MCF 10A (cell line): ENCODE results near the gene COL27A1. TPM values are rescaled to one million over a fixed set of nuclear protein-coding genes. Genes with fewer than 3 reads are reported as not detected.

Source experiments
- BruUV-seq: library from RNA; stranded (reverse); fragments of 400-500 nt; replicated peaks from 2 replicates; lab custom pipeline; 2021; lab: Mats Ljungman, UMichigan
- CTCF ChIA-PET: fragments of 300-600 bp; sonication (Branson Sonifier 250); formaldehyde crosslinking; extraction: SDS; loops from one replicate; lab custom pipeline; 2021; ENCODE audit warnings: antibody characterized with exemption, inconsistent platforms; lab: Yijun Ruan, JAX
- POLR2A ChIA-PET: fragments of 300-600, 350-650 bp; sonication (Branson Sonifier 250); formaldehyde crosslinking; extraction: SDS; loops from one replicate; lab custom pipeline; 2020; ENCODE audit warnings: antibody characterized with exemption, inconsistent platforms; lab: Yijun Ruan, JAX
- DNase-seq: peaks from one replicate; pipeline ENCODE4 v3.0.0-alpha.2; 2018; ENCODE audit not compliant: unreplicated experiment
- H3K27ac Mint-ChIP-seq: one replicate; pipeline ENCODE4 v1.8.0; 2022; ENCODE audit warnings: mild to moderate bottlenecking, low read depth, mixed read lengths; ENCODE audit not compliant: unreplicated experiment
- H3K27me3 Mint-ChIP-seq: one replicate; pipeline ENCODE4 v1.8.0; 2022; ENCODE audit warnings: mixed read lengths; ENCODE audit not compliant: insufficient read depth, unreplicated experiment
- H3K36me3 Mint-ChIP-seq: one replicate; pipeline ENCODE4 v1.8.0; 2022; ENCODE audit warnings: mild to moderate bottlenecking, moderate library complexity, mixed read lengths; ENCODE audit not compliant: insufficient read depth, unreplicated experiment
- H3K4me1 Mint-ChIP-seq: one replicate; pipeline ENCODE4 v1.8.0; 2022; ENCODE audit warnings: mixed read lengths; ENCODE audit not compliant: insufficient read depth, unreplicated experiment
- H3K4me3 Mint-ChIP-seq: one replicate; pipeline ENCODE4 v1.8.0; 2022; ENCODE audit warnings: mild to moderate bottlenecking, moderate library complexity, mixed read lengths; ENCODE audit not compliant: unreplicated experiment
- H3K9me3 Mint-ChIP-seq: one replicate; pipeline ENCODE4 v1.8.0; 2022; ENCODE audit warnings: mixed read lengths; ENCODE audit not compliant: unreplicated experiment
- CTCF ChIP-seq: fragments of 200-600 bp; IDR thresholded peaks from one replicate; pipeline ENCODE4 v1.8.0; 2022; ENCODE audit warnings: antibody characterized with exemption, mild to moderate bottlenecking; ENCODE audit not compliant: unreplicated experiment
- intact Hi-C: fragments of 100-400 bp; cut with micrococcal nuclease; formaldehyde crosslinking; loops from 2 replicates; pipeline ENCODE4 v1.14.1; 2022
- total RNA-seq: library from RNA; stranded (reverse); gene quantifications from 2 replicates; pipeline ENCODE4 v1.2.3, GENCODE V29; 2022

COL27A1 gene
- total RNA-seq, 1 experiment from 2014 or later, result 2.9 TPM

GRCh38 chr9:114214181-114214580 is 58.8 kb downstream of the COL27A1 start:
- ChIA-PET CTCF (interaction anchor here (0.7 to 1.4 kb wide), 4 partner anchors 10 to 60 kb away, joined by 3 to 4 read pairs (median 4); no protein-coding TSS in a partner anchor), POLR2A (interaction anchor here (0.6 kb wide), 1 partner anchor 21 kb away, joined by 3 read pairs; no protein-coding TSS in a partner anchor)
- no peak for DNase-seq
- intact Hi-C loops, result no loop called here
- H3K4me1 Mint-ChIP-seq, result no peaks in the 10 kb centered on the region
- no peak for TF ChIP-seq CTCF
- H3K27ac Mint-ChIP-seq, result no peak overlapping the region
- no peaks in the 10 kb centered on the region for H3K9me3 Mint-ChIP-seq
- no peaks in the 10 kb centered on the region for H3K36me3 Mint-ChIP-seq
- no peaks in the 10 kb centered on the region for H3K27me3 Mint-ChIP-seq
- H3K4me3 Mint-ChIP-seq, result no peak overlapping the region
- no TSS peak for BruUV-seq

GRCh38 chr9:114214686-114215414 is 59.5 kb downstream of the COL27A1 start:
- POLR2A ChIA-PET, result interaction anchor here (0.6 kb wide), 1 partner anchor 21 kb away, joined by 3 read pairs; no protein-coding TSS in a partner anchor
- Mint-ChIP-seq H3K36me3 (no peaks in the 10 kb centered on the region), H3K27me3 (no peaks in the 10 kb centered on the region), H3K4me3 (no peak overlapping the region), H3K9me3 (no peaks in the 10 kb centered on the region), H3K4me1 (no peaks in the 10 kb centered on the region), H3K27ac (no peak overlapping the region)
- CTCF ChIA-PET, result interaction anchor here (0.9 kb wide), 2 partner anchors 25 to 61 kb away, joined by 3 to 4 read pairs; no protein-coding TSS in a partner anchor
- BruUV-seq, result no TSS peak
- TF ChIP-seq CTCF, result no peak
- peak; percentile 8 for DNase-seq
- intact Hi-C loops, result loop anchor here (1.0 kb wide), 1 partner anchor 31 kb away; no protein-coding TSS in a partner anchor

GRCh38 chr9:114216081-114216480 is 60.7 kb downstream of the COL27A1 start:
- H3K4me1 Mint-ChIP-seq, result no peaks in the 10 kb centered on the region
- H3K4me3 Mint-ChIP-seq, result no peak overlapping the region
- POLR2A ChIA-PET, result interaction anchor here (0.6 kb wide), 1 partner anchor 27 kb away, joined by 3 read pairs; no protein-coding TSS in a partner anchor

More at GRCh38 chr9:114216081-114216480, 60.7 kb downstream of the COL27A1 start:
- no peaks in the 10 kb centered on the region for H3K36me3 Mint-ChIP-seq
- no peak overlapping the region for H3K27ac Mint-ChIP-seq
- no peaks in the 10 kb centered on the region for H3K27me3 Mint-ChIP-seq
- BruUV-seq, result no TSS peak
- intact Hi-C loops, result no loop called here
- CTCF ChIA-PET, result interaction anchor here (0.7 to 1.4 kb wide), 3 partner anchors 14 to 75 kb away, joined by 3 to 7 read pairs (median 5); no protein-coding TSS in a partner anchor
- no peaks in the 10 kb centered on the region for H3K9me3 Mint-ChIP-seq
- TF ChIP-seq CTCF, result no peak
- peak; percentile 18 for DNase-seq
